GM12891 (cell line): ENCODE results near the gene HTR2C.
"Not testable (repeated sequence)": the region's sequence is repeated elsewhere in the genome, so short reads cannot be mapped to it uniquely, and the experiment has no call there.

Experiments
- PAX5 ChIP-seq: IDR thresholded peaks from 2 replicates; pipeline ENCODE4 v1.6.1; 2011; ENCODE audit warnings: low read length, moderate library complexity, mild to moderate bottlenecking; ENCODE audit not compliant: insufficient read depth, severe bottlenecking
- POLR2A ChIP-seq: IDR thresholded peaks from 2 replicates; pipeline ENCODE4 v1.6.1; 2011; ENCODE audit warnings: low read depth, low read length, control low read depth
- POLR2AphosphoS5 ChIP-seq: IDR thresholded peaks from 2 replicates; pipeline ENCODE4 v1.6.1; 2011; ENCODE audit warnings: low read depth, low read length, control low read depth
- SPI1 ChIP-seq: IDR thresholded peaks from 2 replicates; pipeline ENCODE4 v1.6.1; 2011; ENCODE audit warnings: low read depth, low read length, control low read depth
- TAF1 ChIP-seq: IDR thresholded peaks from 2 replicates; pipeline ENCODE4 v1.6.1; 2011; ENCODE audit warnings: low read depth, low read length, control low read depth

DNA sequence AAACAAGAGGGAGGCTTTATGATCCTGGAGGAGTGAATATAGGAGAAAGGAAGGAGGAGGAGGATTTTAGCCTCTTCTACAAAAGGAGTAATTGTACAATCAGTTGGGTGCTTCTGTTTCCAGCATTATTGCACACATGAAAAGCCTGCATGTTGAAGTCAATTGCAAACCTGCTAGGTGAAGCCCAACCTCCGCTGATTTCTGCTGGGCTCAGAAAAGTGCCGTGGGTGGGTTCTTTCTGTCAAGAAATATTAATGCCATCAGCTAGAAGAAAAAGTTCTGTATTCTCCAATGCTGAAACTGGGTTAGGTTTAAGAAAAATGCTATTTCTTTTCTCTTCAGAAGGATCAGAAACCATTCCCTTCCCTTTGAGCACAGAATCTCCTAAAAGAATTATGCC is 349.4 kb downstream of the HTR2C start:
- not testable (repeated sequence) for TF ChIP-seq POLR2AphosphoS5, TAF1, POLR2A, SPI1, PAX5
